WTC11 (cell line): ENCODE results near the gene CCR9. TPM values are rescaled to one million over a fixed set of nuclear protein-coding genes. Genes with fewer than 3 reads are reported as not detected.

Experiments used
- ATAC-seq: fragments of 200-7000 bp; cut with Tn5 transposase; 2 replicates; pipeline ENCODE4 v1.10.0; 2021; ENCODE audit warnings: mild to moderate bottlenecking, moderate library complexity
- CTCF ChIA-PET: fragments of 300-600 bp; sonication (Branson Sonifier 250); formaldehyde crosslinking; loops from one replicate; lab custom pipeline; 2021; ENCODE audit warnings: antibody characterized with exemption; lab: Charles Lee
- POLR2A ChIA-PET: fragments of 350-600 bp; sonication (Branson Sonifier 250); formaldehyde crosslinking; loops from one replicate; lab custom pipeline; 2021; ENCODE audit warnings: antibody characterized with exemption; lab: Charles Lee
- DNase-seq: peaks from one replicate; pipeline ENCODE4 v3.0.0; 2021; ENCODE audit warnings: low spot score
- H3K27ac Mint-ChIP-seq: 2 replicates; pipeline ENCODE4 v1.8.0; 2021; ENCODE audit warnings: mixed read lengths
- H3K27me3 Mint-ChIP-seq: 2 replicates; pipeline ENCODE4 v1.8.0; 2021; ENCODE audit warnings: low read depth, mild to moderate bottlenecking, moderate library complexity, mixed read lengths
- H3K36me3 Mint-ChIP-seq: 2 replicates; pipeline ENCODE4 v1.8.0; 2021; ENCODE audit warnings: mixed read lengths
- H3K4me1 Mint-ChIP-seq: 2 replicates; pipeline ENCODE4 v1.8.0; 2022; ENCODE audit warnings: mixed read lengths
- H3K4me3 Mint-ChIP-seq: 2 replicates; pipeline ENCODE4 v1.8.0; 2021; ENCODE audit warnings: mild to moderate bottlenecking, moderate library complexity, mixed read lengths
- H3K9me3 Mint-ChIP-seq: 2 replicates; pipeline ENCODE4 v1.8.0; 2021; ENCODE audit warnings: mixed read lengths
- ARID4B ChIP-seq: sonication (generic); formaldehyde crosslinking; IDR thresholded peaks from 2 replicates; pipeline ENCODE4 v1.8.0; 2023; ENCODE audit warnings: missing genetic modification reagents, mild to moderate bottlenecking, borderline replicate concordance
- CBFB ChIP-seq: sonication (generic); formaldehyde crosslinking; IDR thresholded peaks from 2 replicates; pipeline ENCODE4 v1.8.1; 2022; ENCODE audit warnings: mild to moderate bottlenecking, low read depth, missing genetic modification reagents
- CREB1 ChIP-seq: sonication (generic); formaldehyde crosslinking; IDR thresholded peaks from 2 replicates; pipeline ENCODE4 v1.8.0; 2023; ENCODE audit warnings: mild to moderate bottlenecking, missing genetic modification reagents
- HMGA2 ChIP-seq: fragments of 250-450 bp; sonication (Bioruptor Pico); IDR thresholded peaks from 2 replicates; pipeline ENCODE4 v1.4.0; 2021; ENCODE audit warnings: mild to moderate bottlenecking, moderate library complexity
- JAZF1 ChIP-seq: fragments of 250-450 bp; sonication (Bioruptor Pico); IDR thresholded peaks from 2 replicates; pipeline ENCODE4 v1.9.0; 2021; ENCODE audit warnings: moderate library complexity, mild to moderate bottlenecking, inconsistent platforms
- MXD4 ChIP-seq: fragments of 250-450 bp; sonication (Bioruptor Pico); IDR thresholded peaks from 2 replicates; pipeline ENCODE4 v1.8.0; 2021; ENCODE audit warnings: mild to moderate bottlenecking, moderate library complexity, borderline replicate concordance
- NFATC4 ChIP-seq: fragments of 250-450 bp; sonication (Bioruptor Pico); IDR thresholded peaks from 2 replicates; pipeline ENCODE4 v1.9.0; 2021; ENCODE audit warnings: mild to moderate bottlenecking
- NFE2L1 ChIP-seq: sonication (generic); formaldehyde crosslinking; IDR thresholded peaks from 2 replicates; pipeline ENCODE4 v1.8.1; 2023; ENCODE audit warnings: missing genetic modification reagents
- NFYB ChIP-seq: sonication (generic); formaldehyde crosslinking; conservative IDR thresholded peaks from 2 replicates; pipeline ENCODE4 v1.8.0; 2022; ENCODE audit warnings: low read depth, missing genetic modification reagents
- NR1H2 ChIP-seq: sonication (generic); formaldehyde crosslinking; IDR thresholded peaks from 2 replicates; pipeline ENCODE4 v1.9.0; 2021; ENCODE audit warnings: mild to moderate bottlenecking, moderate library complexity, missing genetic modification reagents
- OVOL2 ChIP-seq: fragments of 250-450 bp; sonication (Bioruptor Pico); IDR thresholded peaks from 2 replicates; pipeline ENCODE4 v1.9.0; 2021; ENCODE audit warnings: mild to moderate bottlenecking, borderline replicate concordance
- RELA ChIP-seq: sonication (generic); formaldehyde crosslinking; IDR thresholded peaks from 2 replicates; pipeline ENCODE4 v1.8.1; 2022; ENCODE audit warnings: missing genetic modification reagents, mild to moderate bottlenecking, borderline replicate concordance
- TEAD1 ChIP-seq: sonication (generic); formaldehyde crosslinking; IDR thresholded peaks from 2 replicates; pipeline ENCODE4 v1.8.0; 2022; ENCODE audit warnings: mild to moderate bottlenecking, missing genetic modification reagents
- ZBTB43 ChIP-seq: sonication (generic); formaldehyde crosslinking; IDR thresholded peaks from 2 replicates; pipeline ENCODE4 v1.8.1; 2023; ENCODE audit warnings: mild to moderate bottlenecking, missing genetic modification reagents
- ZNF121 ChIP-seq: sonication (generic); formaldehyde crosslinking; IDR thresholded peaks from 2 replicates; pipeline ENCODE4 v1.8.0; 2023; ENCODE audit warnings: missing genetic modification reagents
- ZNF317 ChIP-seq: sonication (generic); formaldehyde crosslinking; IDR thresholded peaks from 2 replicates; pipeline ENCODE4 v1.8.1; 2023; ENCODE audit warnings: low read depth, mild to moderate bottlenecking, moderate library complexity, missing genetic modification reagents, borderline replicate concordance
- ZNF671 ChIP-seq: fragments of 250-450 bp; sonication (Bioruptor Pico); IDR thresholded peaks from 2 replicates; pipeline ENCODE4 v1.8.0; 2021; ENCODE audit warnings: mild to moderate bottlenecking
- total RNA-seq: library from RNA; stranded (reverse); gene quantifications from 3 replicates; pipeline ENCODE4 v1.2.3, GENCODE V29; 2021
- TF ChIP-seq, protein P1 (sequence below): sonication (generic); formaldehyde crosslinking; IDR thresholded peaks from 2 replicates; pipeline ENCODE4 v1.8.1; 2022; ENCODE audit warnings: mild to moderate bottlenecking, moderate library complexity, missing genetic modification reagents
- TF ChIP-seq, protein P2 (sequence below): sonication (generic); formaldehyde crosslinking; IDR thresholded peaks from 2 replicates; pipeline ENCODE4 v1.8.0; 2023; ENCODE audit warnings: mild to moderate bottlenecking, missing genetic modification reagents
- TF ChIP-seq, protein P3 (sequence below): sonication (generic); formaldehyde crosslinking; IDR thresholded peaks from 2 replicates; pipeline ENCODE4 v1.8.1; 2023; ENCODE audit warnings: mild to moderate bottlenecking, moderate library complexity, missing genetic modification reagents
- TF ChIP-seq, protein P4 (sequence below): sonication (generic); formaldehyde crosslinking; conservative IDR thresholded peaks from 2 replicates; pipeline ENCODE4 v1.8.1; 2023; ENCODE audit warnings: mild to moderate bottlenecking, low read depth, missing genetic modification reagents, moderate library complexity
- TF ChIP-seq, protein P5 (sequence below): sonication (generic); formaldehyde crosslinking; IDR thresholded peaks from 2 replicates; pipeline ENCODE4 v1.8.0; 2022; ENCODE audit warnings: mild to moderate bottlenecking, missing genetic modification reagents

CCR9 gene
- total RNA-seq, 1 experiment from 2014 or later, result not detected

GRCh38 chr3:45872569-45872968 is 13.8 kb upstream of the CCR9 start:
- DNase-seq, result no peak
- TF ChIP-seq CREB1 (CRISPR knock-in tag) (no peak), TEAD1 (CRISPR knock-in tag) (no peak), ZNF671 (CRISPR knock-in tag) (no peak), NFATC4 (CRISPR knock-in tag) (no peak), HMGA2 (no peak)
- TF ChIP-seq, protein P1, sequence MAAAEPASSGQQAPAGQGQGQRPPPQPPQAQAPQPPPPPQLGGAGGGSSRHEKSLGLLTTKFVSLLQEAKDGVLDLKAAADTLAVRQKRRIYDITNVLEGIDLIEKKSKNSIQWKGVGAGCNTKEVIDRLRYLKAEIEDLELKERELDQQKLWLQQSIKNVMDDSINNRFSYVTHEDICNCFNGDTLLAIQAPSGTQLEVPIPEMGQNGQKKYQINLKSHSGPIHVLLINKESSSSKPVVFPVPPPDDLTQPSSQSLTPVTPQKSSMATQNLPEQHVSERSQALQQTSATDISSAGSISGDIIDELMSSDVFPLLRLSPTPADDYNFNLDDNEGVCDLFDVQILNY, result no peak
- TF ChIP-seq, protein P2, sequence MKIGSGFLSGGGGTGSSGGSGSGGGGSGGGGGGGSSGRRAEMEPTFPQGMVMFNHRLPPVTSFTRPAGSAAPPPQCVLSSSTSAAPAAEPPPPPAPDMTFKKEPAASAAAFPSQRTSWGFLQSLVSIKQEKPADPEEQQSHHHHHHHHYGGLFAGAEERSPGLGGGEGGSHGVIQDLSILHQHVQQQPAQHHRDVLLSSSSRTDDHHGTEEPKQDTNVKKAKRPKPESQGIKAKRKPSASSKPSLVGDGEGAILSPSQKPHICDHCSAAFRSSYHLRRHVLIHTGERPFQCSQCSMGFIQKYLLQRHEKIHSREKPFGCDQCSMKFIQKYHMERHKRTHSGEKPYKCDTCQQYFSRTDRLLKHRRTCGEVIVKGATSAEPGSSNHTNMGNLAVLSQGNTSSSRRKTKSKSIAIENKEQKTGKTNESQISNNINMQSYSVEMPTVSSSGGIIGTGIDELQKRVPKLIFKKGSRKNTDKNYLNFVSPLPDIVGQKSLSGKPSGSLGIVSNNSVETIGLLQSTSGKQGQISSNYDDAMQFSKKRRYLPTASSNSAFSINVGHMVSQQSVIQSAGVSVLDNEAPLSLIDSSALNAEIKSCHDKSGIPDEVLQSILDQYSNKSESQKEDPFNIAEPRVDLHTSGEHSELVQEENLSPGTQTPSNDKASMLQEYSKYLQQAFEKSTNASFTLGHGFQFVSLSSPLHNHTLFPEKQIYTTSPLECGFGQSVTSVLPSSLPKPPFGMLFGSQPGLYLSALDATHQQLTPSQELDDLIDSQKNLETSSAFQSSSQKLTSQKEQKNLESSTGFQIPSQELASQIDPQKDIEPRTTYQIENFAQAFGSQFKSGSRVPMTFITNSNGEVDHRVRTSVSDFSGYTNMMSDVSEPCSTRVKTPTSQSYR, result no peak
- Mint-ChIP-seq H3K27ac (no peak overlapping the region), H3K4me1 (peaks cover 13% of the 10 kb centered on the region), H3K9me3 (no peaks in the 10 kb centered on the region), H3K36me3 (no peaks in the 10 kb centered on the region), H3K4me3 (no peak overlapping the region), H3K27me3 (peaks cover 5% of the 10 kb centered on the region)
- ChIA-PET CTCF (interaction anchor here (2.1 kb wide), 1 partner anchor 207 kb away, joined by 5 read pairs; no protein-coding TSS in a partner anchor), POLR2A (no interaction called here)
- no peak for ATAC-seq

GRCh38 chr3:45873036-45873435 is 13.3 kb upstream of the CCR9 start:
- no peaks in the 10 kb centered on the region for H3K9me3 Mint-ChIP-seq
- POLR2A ChIA-PET, result no interaction called here
- no peak for ATAC-seq
- H3K27me3 Mint-ChIP-seq, result peaks cover 5% of the 10 kb centered on the region
- H3K27ac Mint-ChIP-seq, result no peak overlapping the region
- peaks cover 13% of the 10 kb centered on the region for H3K4me1 Mint-ChIP-seq
- H3K36me3 Mint-ChIP-seq, result no peaks in the 10 kb centered on the region
- no peak overlapping the region for H3K4me3 Mint-ChIP-seq
- DNase-seq, result no peak
- CTCF ChIA-PET, result interaction anchor here (2.1 kb wide), 1 partner anchor 206 kb away, joined by 5 read pairs; no protein-coding TSS in a partner anchor
- TF ChIP-seq, protein P3, sequence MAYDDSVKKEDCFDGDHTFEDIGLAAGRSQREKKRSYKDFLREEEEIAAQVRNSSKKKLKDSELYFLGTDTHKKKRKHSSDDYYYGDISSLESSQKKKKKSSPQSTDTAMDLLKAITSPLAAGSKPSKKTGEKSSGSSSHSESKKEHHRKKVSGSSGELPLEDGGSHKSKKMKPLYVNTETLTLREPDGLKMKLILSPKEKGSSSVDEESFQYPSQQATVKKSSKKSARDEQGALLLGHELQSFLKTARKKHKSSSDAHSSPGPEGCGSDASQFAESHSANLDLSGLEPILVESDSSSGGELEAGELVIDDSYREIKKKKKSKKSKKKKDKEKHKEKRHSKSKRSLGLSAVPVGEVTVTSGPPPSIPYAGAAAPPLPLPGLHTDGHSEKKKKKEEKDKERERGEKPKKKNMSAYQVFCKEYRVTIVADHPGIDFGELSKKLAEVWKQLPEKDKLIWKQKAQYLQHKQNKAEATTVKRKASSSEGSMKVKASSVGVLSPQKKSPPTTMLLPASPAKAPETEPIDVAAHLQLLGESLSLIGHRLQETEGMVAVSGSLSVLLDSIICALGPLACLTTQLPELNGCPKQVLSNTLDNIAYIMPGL, result no peak
- TF ChIP-seq RELA (CRISPR knock-in tag) (no peak), NR1H2 (CRISPR knock-in tag) (no peak), NFYB (CRISPR knock-in tag) (no peak), JAZF1 (no peak), ZNF317 (CRISPR knock-in tag) (no peak), ARID4B (no peak), NFE2L1 (CRISPR knock-in tag) (no peak), ZBTB43 (no peak), MXD4 (CRISPR knock-in tag) (no peak), CBFB (CRISPR knock-in tag) (no peak), ZNF121 (no peak), OVOL2 (CRISPR knock-in tag) (no peak)
- TF ChIP-seq, protein P4, sequence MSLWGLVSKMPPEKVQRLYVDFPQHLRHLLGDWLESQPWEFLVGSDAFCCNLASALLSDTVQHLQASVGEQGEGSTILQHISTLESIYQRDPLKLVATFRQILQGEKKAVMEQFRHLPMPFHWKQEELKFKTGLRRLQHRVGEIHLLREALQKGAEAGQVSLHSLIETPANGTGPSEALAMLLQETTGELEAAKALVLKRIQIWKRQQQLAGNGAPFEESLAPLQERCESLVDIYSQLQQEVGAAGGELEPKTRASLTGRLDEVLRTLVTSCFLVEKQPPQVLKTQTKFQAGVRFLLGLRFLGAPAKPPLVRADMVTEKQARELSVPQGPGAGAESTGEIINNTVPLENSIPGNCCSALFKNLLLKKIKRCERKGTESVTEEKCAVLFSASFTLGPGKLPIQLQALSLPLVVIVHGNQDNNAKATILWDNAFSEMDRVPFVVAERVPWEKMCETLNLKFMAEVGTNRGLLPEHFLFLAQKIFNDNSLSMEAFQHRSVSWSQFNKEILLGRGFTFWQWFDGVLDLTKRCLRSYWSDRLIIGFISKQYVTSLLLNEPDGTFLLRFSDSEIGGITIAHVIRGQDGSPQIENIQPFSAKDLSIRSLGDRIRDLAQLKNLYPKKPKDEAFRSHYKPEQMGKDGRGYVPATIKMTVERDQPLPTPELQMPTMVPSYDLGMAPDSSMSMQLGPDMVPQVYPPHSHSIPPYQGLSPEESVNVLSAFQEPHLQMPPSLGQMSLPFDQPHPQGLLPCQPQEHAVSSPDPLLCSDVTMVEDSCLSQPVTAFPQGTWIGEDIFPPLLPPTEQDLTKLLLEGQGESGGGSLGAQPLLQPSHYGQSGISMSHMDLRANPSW (CRISPR knock-in tag), result no peak
- TF ChIP-seq, protein P5, sequence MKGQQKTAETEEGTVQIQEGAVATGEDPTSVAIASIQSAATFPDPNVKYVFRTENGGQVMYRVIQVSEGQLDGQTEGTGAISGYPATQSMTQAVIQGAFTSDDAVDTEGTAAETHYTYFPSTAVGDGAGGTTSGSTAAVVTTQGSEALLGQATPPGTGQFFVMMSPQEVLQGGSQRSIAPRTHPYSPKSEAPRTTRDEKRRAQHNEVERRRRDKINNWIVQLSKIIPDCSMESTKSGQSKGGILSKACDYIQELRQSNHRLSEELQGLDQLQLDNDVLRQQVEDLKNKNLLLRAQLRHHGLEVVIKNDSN (CRISPR knock-in tag), result no peak
